ENCODE measurements around the gene CHID1. TPM values are rescaled to one million over a fixed set of nuclear protein-coding genes. Genes with fewer than 3 reads are reported as not detected.

CHID1 gene
- total RNA-seq, 6 donors from 2014 or later = 34.6 to 144 (median 59.1) TPM

DNA sequence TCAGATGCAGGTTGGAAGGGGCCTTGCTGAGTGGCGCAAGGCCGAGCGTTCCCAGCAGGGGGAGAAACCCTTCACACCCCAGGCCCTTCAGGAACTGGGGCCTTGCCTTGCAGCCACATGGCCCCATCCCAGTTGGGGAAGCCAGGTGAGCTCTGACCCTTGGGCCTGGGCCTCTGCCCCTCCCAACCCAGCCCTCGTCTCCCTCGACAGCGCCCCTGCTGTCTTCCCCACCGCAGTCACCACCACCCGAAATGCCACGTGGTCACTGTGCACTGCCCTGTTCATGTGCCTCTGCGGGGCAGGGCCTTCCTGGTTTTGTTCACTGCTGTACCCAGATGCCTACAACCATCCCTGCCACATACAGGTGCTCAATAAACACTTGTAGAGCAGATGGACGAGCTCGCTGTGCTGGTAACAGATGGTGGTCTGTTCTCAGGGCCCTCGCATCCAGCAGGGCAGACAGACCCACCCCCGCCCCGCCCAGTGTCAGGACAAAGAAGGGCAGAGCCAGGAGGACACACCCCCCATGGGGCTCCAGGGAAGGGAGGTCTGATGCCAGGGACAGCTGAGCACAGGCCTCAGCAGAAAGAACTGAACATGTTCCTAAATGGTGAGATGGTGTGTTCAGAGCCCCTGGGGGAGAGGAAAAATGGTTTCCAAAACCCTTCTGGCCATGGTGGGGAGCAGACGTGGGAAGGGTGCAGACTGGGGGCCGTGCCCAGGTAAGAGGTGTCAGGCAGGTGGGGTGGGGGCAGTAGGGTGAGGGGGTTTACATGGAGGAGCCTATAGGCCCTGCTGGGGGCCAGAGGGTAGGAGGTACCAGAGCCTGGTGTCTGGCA lies 72.0 kb downstream of the CHID1 start:
- Histone ChIP-seq H3K9me3 (no peaks in the 10 kb centered on the region), H3K27ac (peak overlapping the region; percentile 30 to 87 (median 36)), H3K4me1 (peaks cover 45 to 89% (median 53%) of the 10 kb centered on the region in 4 donors), H3K36me3 (peaks cover 20 to 52% (median 49%) of the 10 kb centered on the region in 4 donors), H3K27me3 (no peaks in the 10 kb centered on the region), H3K4me3 (no peak overlapping the region)
- ATAC-seq (ENCODE audit: low FRiP score in 2 of 2) (no peak), DNase-seq (peak in 1 of 2 donors; percentile 70)
- TF ChIP-seq, protein P1, sequence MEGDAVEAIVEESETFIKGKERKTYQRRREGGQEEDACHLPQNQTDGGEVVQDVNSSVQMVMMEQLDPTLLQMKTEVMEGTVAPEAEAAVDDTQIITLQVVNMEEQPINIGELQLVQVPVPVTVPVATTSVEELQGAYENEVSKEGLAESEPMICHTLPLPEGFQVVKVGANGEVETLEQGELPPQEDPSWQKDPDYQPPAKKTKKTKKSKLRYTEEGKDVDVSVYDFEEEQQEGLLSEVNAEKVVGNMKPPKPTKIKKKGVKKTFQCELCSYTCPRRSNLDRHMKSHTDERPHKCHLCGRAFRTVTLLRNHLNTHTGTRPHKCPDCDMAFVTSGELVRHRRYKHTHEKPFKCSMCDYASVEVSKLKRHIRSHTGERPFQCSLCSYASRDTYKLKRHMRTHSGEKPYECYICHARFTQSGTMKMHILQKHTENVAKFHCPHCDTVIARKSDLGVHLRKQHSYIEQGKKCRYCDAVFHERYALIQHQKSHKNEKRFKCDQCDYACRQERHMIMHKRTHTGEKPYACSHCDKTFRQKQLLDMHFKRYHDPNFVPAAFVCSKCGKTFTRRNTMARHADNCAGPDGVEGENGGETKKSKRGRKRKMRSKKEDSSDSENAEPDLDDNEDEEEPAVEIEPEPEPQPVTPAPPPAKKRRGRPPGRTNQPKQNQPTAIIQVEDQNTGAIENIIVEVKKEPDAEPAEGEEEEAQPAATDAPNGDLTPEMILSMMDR (IDR thresholded peaks at IDR 0.05) = peak in 2 of 6 experiments; percentile 14 to 22
- TF ChIP-seq POLR2AphosphoS5 (IDR thresholded peaks at IDR 0.05) = no peak
- 60 to 75% methylated on average over 5 to 17 of the region's 17 CpGs for WGBS, 2 donors

DNA sequence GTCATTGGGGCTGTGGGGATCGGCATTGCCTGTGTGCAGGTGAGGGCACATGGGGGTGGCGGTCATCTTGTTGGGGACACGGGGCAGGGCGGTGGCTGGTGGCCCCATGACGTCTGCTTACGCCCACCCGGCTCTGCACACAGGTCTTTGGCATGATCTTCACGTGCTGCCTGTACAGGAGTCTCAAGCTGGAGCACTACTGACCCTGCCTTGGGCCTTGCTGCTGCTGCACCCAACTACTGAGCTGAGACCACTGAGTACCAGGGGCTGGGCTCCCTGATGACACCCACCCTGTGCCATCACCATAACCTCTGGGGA lies 72.7 kb downstream of the CHID1 start:
- H3K27ac ChIP-seq = peak overlapping the region in 1 of 4 donors; percentile 87
- peaks cover 20 to 52% (median 49%) of the 10 kb centered on the region in 4 donors for H3K36me3 ChIP-seq

DNA sequence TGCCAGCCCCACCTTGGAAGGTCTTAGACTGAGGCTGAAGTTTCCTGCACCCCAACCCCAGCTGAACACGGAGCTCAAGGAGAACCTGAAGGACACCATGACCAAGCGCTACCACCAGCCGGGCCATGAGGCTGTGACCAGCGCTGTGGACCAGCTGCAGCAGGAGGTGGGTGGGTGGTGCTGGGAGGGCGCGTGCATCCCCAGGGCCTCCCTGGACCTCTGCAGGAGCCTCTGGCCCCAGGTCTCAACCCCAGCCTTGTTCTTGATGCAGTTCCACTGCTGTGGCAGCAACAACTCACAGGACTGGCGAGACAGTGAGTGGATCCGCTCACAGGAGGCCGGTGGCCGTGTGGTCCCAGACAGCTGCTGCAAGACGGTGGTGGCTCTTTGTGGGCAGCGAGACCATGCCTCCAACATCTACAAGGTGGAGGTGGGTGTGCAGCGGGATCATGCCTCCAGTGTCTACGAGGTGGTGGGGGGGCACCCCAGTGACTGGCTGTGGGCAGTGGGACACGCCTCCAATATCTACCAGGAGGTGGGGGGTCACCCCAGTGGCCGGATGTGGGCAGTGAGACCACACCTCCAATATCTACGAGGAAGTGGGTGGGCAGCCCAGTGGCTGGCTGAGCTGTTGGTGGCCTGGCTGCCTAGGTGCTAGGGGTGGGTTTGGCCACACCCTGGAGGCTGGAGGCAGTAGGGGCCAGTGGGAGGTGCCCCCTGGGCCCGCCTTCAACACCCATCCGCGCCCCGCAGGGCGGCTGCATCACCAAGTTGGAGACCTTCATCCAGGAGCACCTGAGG lies 73.2 kb downstream of the CHID1 start:
- H3K4me3 ChIP-seq = no peak overlapping the region
- H3K9me3 ChIP-seq = no peaks in the 10 kb centered on the region
- no peaks in the 10 kb centered on the region for H3K27me3 ChIP-seq
- H3K36me3 ChIP-seq = peaks cover 20 to 52% (median 49%) of the 10 kb centered on the region in 4 donors
- 80 to 93% methylated on average over 14 to 16 of the region's 22 CpGs for WGBS, 2 donors
- peak overlapping the region in 2 of 4 donors; percentile 8 to 87 for H3K27ac ChIP-seq
- no peak for TF ChIP-seq POLR2A (IDR thresholded peaks at IDR 0.05)
- TF ChIP-seq, protein P1 (IDR thresholded peaks at IDR 0.05) = peak in 1 of 6 experiments; percentile 4
- ATAC-seq (ENCODE audit: low FRiP score in 2 of 2) (no peak), DNase-seq (peak in 1 of 2 donors; percentile 79)
- H3K4me1 ChIP-seq = peaks cover 47 to 88% (median 54%) of the 10 kb centered on the region in 4 donors

More for the DNA sequence above, 72.7 kb downstream of the CHID1 start:
- whole genome bisulfite sequencing, 2 donors = 73 to 90% methylated on average over 7 to 8 of the region's 8 CpGs
- H3K4me1 ChIP-seq = peaks cover 45 to 88% (median 52%) of the 10 kb centered on the region in 4 donors
- no peaks in the 10 kb centered on the region for H3K27me3 ChIP-seq
- ATAC-seq (ENCODE audit: low FRiP score in 2 of 2) = no peak
- DNase-seq = no peak
- no peak overlapping the region for H3K4me3 ChIP-seq
- H3K9me3 ChIP-seq = no peaks in the 10 kb centered on the region
- TF ChIP-seq POLR2AphosphoS5 (IDR thresholded peaks at IDR 0.05) = no peak
- TF ChIP-seq, protein P1 (IDR thresholded peaks at IDR 0.05) = no peak
- TF ChIP-seq EP300 (IDR thresholded peaks at IDR 0.05) = no peak

DNA sequence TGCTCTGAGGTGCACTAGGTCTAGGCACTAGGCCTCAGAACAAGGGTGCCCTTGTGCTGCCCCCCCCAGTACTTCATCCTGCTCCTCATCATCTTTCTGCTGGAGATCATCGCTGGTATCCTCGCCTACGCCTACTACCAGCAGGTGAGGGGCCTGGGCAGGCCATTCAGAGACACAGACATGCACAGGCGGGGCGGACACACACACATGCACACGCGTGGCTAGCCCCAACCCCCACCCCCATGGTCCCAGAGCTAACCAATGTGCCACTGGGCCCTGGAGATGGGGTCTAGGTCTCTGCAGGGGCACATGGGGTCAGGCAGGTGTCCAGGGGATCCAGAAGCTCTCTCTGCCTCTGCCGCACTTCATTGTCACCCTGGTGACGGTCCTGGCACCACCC lies 73.9 kb downstream of the CHID1 start:
- ATAC-seq (ENCODE audit: low FRiP score in 2 of 2) (no peak), DNase-seq (peak in 1 of 2 donors; percentile 32)
- Histone ChIP-seq H3K36me3 (peaks cover 20 to 52% (median 49%) of the 10 kb centered on the region in 4 donors), H3K27ac (peak overlapping the region in 2 of 4 donors; percentile 8 to 87), H3K27me3 (no peaks in the 10 kb centered on the region), H3K9me3 (no peaks in the 10 kb centered on the region), H3K4me1 (peaks cover 52 to 92% (median 60%) of the 10 kb centered on the region in 4 donors), H3K4me3 (no peak overlapping the region)
- WGBS, 2 donors = 98 to 100% methylated on average over 3 to 9 of the region's 9 CpGs
- no peak for TF ChIP-seq POLR2A (IDR thresholded peaks at IDR 0.05)
- TF ChIP-seq, protein P1 (IDR thresholded peaks at IDR 0.05) = no peak

Measured in upper lobe of left lung (tissue), 6 donors.